ENCODE results near the gene LAMA2.

GRCh38 chr6:129105793-129106192, 222.9 kb downstream of the LAMA2 start:
- TF ChIP-seq CTCF (IDR thresholded peaks at IDR 0.05; ENCODE audit: low read depth, low read length) (no peak), EZH2phosphoT487 (IDR thresholded peaks at IDR 0.05; ENCODE audit: low read depth) (no peak)
